HUES6 (cell line): ENCODE measurements around the gene SLC25A22.

Source experiments
- H3K27ac ChIP-seq: 2 replicates; pipeline ENCODE4 v1.7.0; 2013; ENCODE audit warnings: low read depth, mild to moderate bottlenecking, low read length, inconsistent platforms
- H3K27me3 ChIP-seq: 2 replicates; pipeline ENCODE4 v1.6.1; 2013; ENCODE audit warnings: low read length; ENCODE audit not compliant: control insufficient read depth, insufficient read depth
- H3K36me3 ChIP-seq: 2 replicates; pipeline ENCODE4 v1.6.1; 2013; ENCODE audit warnings: low read length; ENCODE audit not compliant: control insufficient read depth, insufficient read depth
- H3K4me1 ChIP-seq: 2 replicates; pipeline ENCODE4 v1.6.1; 2013; ENCODE audit warnings: low read length; ENCODE audit not compliant: control insufficient read depth, insufficient read depth
- H3K4me3 ChIP-seq: 2 replicates; pipeline ENCODE4 v1.5.1; 2013; ENCODE audit warnings: low read depth, low read length
- H3K9ac ChIP-seq: one replicate; pipeline ENCODE4 v1.6.1; 2013; ENCODE audit warnings: mild to moderate bottlenecking, low read length
- H3K9me3 ChIP-seq: 2 replicates; pipeline ENCODE4 v1.6.1; 2013; ENCODE audit warnings: low read depth, low read length; ENCODE audit not compliant: control insufficient read depth, insufficient read depth

The SLC25A22 gene

DNA sequence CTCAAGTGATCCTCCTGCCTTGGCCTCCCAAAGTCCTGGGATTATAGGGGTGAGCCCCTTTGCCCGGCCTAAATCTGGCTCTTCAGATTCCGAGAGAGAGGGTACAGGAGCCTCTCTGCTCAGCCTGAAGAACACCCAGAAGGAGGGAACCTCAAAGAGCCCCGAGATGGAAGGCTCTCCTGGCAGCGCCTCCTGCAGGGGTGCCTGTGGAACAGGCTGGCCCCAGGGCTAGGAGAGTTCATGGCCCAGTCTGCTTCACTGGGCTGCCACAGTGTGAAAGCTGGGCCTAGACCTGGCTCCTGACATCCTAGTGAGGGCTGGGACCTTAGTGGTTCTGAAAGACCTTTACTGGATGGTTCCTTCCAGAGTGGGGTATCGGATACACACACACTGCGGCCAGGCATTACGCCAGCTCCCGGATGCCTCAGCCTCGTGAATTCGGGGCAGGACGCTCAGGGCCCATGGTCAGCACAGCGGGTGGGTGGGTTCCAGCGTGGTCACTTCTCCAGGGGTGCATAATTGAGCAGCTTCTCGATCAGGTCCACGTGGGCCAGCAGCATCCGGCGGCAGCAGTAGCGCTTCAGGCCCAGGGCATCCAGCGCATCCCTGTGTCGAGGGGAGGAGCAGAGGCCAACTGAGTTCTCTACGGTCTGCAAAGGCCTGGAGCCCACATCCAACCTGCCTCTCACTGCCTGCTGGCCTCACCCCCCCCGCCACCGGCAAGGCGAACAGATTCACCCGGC is 42.0 kb upstream of the SLC25A22 start:
- no peak overlapping the region for H3K4me3 ChIP-seq
- H3K9ac ChIP-seq: no peak overlapping the region
- no peak overlapping the region for H3K27ac ChIP-seq
- peaks cover 45% of the 10 kb centered on the region for H3K36me3 ChIP-seq
- peaks cover 19% of the 10 kb centered on the region for H3K4me1 ChIP-seq
- H3K9me3 ChIP-seq: no peaks in the 10 kb centered on the region
- no peaks in the 10 kb centered on the region for H3K27me3 ChIP-seq

DNA sequence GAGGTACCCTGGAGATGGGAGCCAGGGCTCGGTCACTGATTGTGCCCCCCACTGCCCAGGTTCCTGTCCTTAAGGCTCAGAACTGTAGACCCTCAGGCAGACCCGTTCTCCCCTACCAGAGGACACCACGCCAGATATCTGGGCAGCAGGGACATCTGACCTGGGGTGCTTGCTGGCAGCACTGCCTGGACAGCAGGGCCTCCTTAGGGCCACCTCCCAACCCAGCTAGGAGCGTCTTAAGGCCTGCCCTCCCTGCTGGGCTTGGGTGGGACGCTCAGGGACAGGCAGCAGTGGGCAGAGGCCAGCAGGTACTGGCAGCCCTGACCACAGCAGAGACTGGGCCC is 41.2 kb upstream of the SLC25A22 start:
- no peak overlapping the region for H3K27ac ChIP-seq
- no peaks in the 10 kb centered on the region for H3K27me3 ChIP-seq
- H3K4me3 ChIP-seq: no peak overlapping the region
- no peak overlapping the region for H3K9ac ChIP-seq
- H3K36me3 ChIP-seq: peaks cover 45% of the 10 kb centered on the region
- no peaks in the 10 kb centered on the region for H3K9me3 ChIP-seq
- H3K4me1 ChIP-seq: peaks cover 25% of the 10 kb centered on the region

DNA sequence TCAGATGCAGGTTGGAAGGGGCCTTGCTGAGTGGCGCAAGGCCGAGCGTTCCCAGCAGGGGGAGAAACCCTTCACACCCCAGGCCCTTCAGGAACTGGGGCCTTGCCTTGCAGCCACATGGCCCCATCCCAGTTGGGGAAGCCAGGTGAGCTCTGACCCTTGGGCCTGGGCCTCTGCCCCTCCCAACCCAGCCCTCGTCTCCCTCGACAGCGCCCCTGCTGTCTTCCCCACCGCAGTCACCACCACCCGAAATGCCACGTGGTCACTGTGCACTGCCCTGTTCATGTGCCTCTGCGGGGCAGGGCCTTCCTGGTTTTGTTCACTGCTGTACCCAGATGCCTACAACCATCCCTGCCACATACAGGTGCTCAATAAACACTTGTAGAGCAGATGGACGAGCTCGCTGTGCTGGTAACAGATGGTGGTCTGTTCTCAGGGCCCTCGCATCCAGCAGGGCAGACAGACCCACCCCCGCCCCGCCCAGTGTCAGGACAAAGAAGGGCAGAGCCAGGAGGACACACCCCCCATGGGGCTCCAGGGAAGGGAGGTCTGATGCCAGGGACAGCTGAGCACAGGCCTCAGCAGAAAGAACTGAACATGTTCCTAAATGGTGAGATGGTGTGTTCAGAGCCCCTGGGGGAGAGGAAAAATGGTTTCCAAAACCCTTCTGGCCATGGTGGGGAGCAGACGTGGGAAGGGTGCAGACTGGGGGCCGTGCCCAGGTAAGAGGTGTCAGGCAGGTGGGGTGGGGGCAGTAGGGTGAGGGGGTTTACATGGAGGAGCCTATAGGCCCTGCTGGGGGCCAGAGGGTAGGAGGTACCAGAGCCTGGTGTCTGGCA is 40.6 kb upstream of the SLC25A22 start:
- Histone ChIP-seq H3K9me3 (no peaks in the 10 kb centered on the region), H3K9ac (no peak overlapping the region), H3K4me1 (peaks cover 31% of the 10 kb centered on the region), H3K27me3 (no peaks in the 10 kb centered on the region), H3K36me3 (peaks cover 45% of the 10 kb centered on the region), H3K4me3 (no peak overlapping the region), H3K27ac (no peak overlapping the region)

DNA sequence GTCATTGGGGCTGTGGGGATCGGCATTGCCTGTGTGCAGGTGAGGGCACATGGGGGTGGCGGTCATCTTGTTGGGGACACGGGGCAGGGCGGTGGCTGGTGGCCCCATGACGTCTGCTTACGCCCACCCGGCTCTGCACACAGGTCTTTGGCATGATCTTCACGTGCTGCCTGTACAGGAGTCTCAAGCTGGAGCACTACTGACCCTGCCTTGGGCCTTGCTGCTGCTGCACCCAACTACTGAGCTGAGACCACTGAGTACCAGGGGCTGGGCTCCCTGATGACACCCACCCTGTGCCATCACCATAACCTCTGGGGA is 39.9 kb upstream of the SLC25A22 start:
- Histone ChIP-seq H3K27me3 (no peaks in the 10 kb centered on the region), H3K4me1 (peaks cover 34% of the 10 kb centered on the region), H3K4me3 (no peak overlapping the region), H3K36me3 (peaks cover 45% of the 10 kb centered on the region), H3K9ac (no peak overlapping the region), H3K9me3 (no peaks in the 10 kb centered on the region), H3K27ac (no peak overlapping the region)

DNA sequence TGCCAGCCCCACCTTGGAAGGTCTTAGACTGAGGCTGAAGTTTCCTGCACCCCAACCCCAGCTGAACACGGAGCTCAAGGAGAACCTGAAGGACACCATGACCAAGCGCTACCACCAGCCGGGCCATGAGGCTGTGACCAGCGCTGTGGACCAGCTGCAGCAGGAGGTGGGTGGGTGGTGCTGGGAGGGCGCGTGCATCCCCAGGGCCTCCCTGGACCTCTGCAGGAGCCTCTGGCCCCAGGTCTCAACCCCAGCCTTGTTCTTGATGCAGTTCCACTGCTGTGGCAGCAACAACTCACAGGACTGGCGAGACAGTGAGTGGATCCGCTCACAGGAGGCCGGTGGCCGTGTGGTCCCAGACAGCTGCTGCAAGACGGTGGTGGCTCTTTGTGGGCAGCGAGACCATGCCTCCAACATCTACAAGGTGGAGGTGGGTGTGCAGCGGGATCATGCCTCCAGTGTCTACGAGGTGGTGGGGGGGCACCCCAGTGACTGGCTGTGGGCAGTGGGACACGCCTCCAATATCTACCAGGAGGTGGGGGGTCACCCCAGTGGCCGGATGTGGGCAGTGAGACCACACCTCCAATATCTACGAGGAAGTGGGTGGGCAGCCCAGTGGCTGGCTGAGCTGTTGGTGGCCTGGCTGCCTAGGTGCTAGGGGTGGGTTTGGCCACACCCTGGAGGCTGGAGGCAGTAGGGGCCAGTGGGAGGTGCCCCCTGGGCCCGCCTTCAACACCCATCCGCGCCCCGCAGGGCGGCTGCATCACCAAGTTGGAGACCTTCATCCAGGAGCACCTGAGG is 39.3 kb upstream of the SLC25A22 start:
- Histone ChIP-seq H3K27me3 (peaks cover 2% of the 10 kb centered on the region), H3K4me1 (peaks cover 36% of the 10 kb centered on the region), H3K9ac (no peak overlapping the region), H3K9me3 (no peaks in the 10 kb centered on the region), H3K36me3 (peaks cover 45% of the 10 kb centered on the region), H3K4me3 (no peak overlapping the region), H3K27ac (no peak overlapping the region)

DNA sequence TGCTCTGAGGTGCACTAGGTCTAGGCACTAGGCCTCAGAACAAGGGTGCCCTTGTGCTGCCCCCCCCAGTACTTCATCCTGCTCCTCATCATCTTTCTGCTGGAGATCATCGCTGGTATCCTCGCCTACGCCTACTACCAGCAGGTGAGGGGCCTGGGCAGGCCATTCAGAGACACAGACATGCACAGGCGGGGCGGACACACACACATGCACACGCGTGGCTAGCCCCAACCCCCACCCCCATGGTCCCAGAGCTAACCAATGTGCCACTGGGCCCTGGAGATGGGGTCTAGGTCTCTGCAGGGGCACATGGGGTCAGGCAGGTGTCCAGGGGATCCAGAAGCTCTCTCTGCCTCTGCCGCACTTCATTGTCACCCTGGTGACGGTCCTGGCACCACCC is 38.6 kb upstream of the SLC25A22 start:
- H3K9ac ChIP-seq: no peak overlapping the region
- H3K4me1 ChIP-seq: peaks cover 43% of the 10 kb centered on the region
- peaks cover 45% of the 10 kb centered on the region for H3K36me3 ChIP-seq

DNA sequence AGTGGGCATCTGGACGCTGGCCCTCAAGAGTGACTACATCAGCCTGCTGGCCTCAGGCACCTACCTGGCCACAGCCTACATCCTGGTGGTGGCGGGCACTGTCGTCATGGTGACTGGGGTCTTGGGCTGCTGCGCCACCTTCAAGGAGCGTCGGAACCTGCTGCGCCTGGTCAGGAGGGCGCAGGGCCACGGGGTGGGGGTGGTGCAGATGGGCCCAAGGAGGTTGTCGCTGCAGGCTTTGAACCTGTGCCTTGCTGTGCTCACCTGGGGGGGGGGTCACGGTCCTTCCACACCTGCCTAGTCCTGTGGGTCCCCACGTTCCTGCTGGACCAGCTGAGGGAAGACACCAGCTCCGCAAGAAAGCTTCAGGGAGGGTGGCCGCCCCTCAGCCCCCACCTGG is 38.2 kb upstream of the SLC25A22 start:
- Histone ChIP-seq H3K36me3 (peaks cover 45% of the 10 kb centered on the region), H3K4me1 (peaks cover 45% of the 10 kb centered on the region), H3K9me3 (no peaks in the 10 kb centered on the region), H3K4me3 (no peak overlapping the region), H3K27me3 (peaks cover 13% of the 10 kb centered on the region), H3K27ac (no peak overlapping the region), H3K9ac (no peak overlapping the region)

More for the DNA sequence above, 38.6 kb upstream of the SLC25A22 start:
- Histone ChIP-seq H3K9me3 (no peaks in the 10 kb centered on the region), H3K27ac (no peak overlapping the region), H3K4me3 (no peak overlapping the region), H3K27me3 (peaks cover 9% of the 10 kb centered on the region)

DNA sequence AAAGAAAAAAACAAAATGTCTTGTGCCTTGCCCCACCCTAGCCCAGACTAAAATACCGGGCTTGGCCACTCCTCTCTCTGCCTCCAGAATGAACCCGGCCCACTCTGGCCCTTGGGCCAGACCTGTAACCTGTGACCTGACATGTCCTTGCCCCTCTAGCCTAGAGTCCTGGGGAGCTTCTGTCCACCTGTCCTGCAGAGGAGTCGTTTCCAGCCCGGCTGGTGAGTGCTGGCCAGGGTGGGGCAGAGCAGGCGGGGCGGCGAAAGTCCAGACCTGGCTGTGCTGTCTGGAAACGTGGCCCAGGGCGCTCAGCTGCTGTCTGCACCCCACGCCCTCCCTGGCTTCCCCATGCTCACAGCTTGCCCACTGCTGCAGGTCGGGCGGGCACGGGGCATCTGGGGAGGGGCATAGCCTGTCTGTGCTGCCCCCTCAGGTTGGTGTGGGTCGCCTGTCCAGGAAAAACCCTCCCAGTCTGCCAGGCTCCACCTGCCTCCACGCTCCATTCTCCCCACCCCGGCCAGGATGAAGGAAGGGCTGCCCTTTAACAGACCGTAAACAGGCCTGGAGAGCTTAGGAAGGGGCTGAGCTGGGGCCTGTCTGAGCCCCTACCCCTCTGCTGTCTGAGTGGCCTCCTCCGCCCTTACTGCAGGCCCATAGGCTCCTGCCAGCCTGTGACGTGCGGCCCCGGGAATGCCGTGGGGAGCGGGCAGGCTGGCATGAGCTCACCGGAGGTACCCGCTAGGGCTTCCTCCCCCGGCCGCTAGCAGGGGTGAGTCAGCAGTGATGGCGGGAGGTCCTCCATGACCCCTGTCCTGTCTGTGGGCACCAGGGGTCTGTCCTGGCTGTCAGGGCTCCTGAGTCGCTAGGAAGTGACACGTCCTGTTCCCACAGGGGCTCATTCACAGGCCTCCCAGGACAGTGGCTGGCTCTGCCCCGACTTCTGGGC is 36.6 kb upstream of the SLC25A22 start:
- peaks cover 30% of the 10 kb centered on the region for H3K36me3 ChIP-seq
- H3K27ac ChIP-seq: no peak overlapping the region
- no peaks in the 10 kb centered on the region for H3K9me3 ChIP-seq
- H3K27me3 ChIP-seq: peaks cover 29% of the 10 kb centered on the region
- peaks cover 51% of the 10 kb centered on the region for H3K4me1 ChIP-seq
- H3K9ac ChIP-seq: no peak overlapping the region
- H3K4me3 ChIP-seq: peak overlapping the region; percentile 75

DNA sequence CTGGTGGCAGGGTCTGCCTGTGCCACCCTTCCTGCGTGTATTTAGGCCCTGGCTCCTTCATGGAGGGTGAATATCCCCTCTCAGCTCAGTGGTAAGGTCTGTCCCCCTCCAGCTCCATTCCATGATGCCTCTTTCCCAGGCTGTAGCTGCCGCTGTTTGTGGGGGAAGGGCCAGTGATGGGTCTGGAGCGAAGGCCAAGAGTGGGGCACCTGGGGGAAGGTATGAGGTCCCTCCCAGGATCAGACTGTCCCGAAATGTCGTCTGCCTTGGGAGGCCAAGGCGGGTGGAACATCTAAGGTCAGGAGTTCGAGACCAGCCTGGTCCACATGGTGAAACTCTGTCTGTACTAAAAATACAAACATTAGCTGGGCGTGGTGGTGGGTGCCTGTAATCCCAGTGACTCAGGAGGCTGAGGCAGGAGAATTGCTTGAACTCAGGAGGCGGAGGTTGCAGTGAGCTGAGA is 35.8 kb upstream of the SLC25A22 start:
- Histone ChIP-seq H3K4me1 (peaks cover 57% of the 10 kb centered on the region), H3K9ac (peak overlapping the region; percentile 70), H3K4me3 (peak overlapping the region; percentile 75), H3K27ac (no peak overlapping the region), H3K9me3 (no peaks in the 10 kb centered on the region), H3K27me3 (peaks cover 37% of the 10 kb centered on the region), H3K36me3 (peaks cover 22% of the 10 kb centered on the region)

DNA sequence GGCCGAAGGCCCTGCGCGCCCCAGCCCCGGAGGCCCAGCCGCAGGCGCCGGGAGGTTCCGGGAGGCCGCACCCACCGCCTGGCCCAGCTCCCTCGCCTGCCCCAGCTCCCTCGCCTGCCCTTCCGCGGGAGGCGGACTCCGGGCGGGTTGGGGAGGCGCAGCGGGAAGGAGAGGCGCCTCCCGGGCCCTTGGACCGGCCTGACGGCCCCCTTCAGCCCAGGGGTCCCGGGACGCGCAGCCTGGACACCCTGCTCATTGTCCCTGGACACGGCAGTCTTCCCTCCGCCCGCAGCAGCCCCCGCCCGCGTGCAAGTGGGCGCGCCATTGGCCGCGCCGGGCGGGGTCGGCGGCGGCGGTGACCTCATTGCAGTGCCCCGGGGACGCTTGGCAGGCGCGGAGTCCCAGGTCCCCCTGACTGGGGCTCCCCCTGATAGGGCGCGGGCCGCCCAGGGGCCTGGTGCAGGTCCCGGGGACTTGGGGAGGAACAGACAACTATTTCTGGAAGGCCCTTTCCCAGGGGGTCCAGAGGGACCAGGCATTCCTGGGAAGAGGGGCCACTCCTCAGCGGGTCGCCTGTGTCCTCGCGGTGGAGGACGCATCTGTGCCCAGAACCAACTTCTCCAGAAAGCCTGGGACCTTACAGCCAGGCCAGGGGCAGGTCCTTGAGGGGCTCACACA is 35.2 kb upstream of the SLC25A22 start:
- Histone ChIP-seq H3K27me3 (peaks cover 43% of the 10 kb centered on the region), H3K4me1 (peaks cover 57% of the 10 kb centered on the region), H3K9me3 (no peaks in the 10 kb centered on the region), H3K27ac (peak overlapping the region; percentile 22; the same call in 1 of the 2 replicates), H3K9ac (peak overlapping the region; percentile 70), H3K4me3 (peak overlapping the region; percentile 75), H3K36me3 (peaks cover 16% of the 10 kb centered on the region)
